ENCODE results near the gene PPARD. TPM values are rescaled to one million over a fixed set of nuclear protein-coding genes. Genes with fewer than 3 reads are reported as not detected.
A peak's percentile ranks its signal among the peaks of the same experiment; 100 is the strongest.

PPARD gene
- total and polyA plus RNA-seq, 2 of the 13 experiments (the other 11 are each of a cell fraction or from before 2014, with no cell fraction given), result 6.1 to 13.3 TPM

DNA sequence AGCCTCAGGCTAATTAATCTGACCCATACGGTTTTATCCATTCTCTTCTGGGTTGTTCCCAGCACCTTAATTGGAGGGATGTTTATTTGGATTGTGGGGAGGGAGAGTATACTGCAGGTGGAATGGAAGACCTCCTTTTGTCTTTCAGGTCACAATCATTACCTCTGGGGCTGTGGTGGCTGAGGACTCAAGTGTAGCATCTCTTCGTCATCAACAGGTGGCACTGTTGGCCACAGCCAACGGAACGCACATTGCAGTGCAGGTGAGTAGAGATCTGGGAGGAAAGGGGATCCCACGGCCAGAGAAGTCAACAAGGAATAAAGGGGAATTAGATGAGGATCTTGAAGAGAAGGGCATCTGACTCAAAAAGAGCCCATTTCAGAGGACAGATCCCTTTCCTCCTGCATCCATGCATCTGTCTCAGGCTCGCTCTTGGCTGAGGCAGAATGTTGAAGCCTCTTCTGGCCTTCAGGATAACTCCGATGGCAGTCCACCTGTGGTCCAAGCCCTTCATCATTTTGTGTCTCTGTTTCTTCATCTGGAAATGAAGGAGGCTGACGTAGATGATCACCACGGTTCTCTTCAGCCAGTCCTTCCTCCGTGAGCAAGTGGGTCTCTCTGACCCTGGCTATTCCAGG is 47.9 kb upstream of the PPARD start (continued):
- peak; percentile 73 for TF ChIP-seq TEAD3 (CRISPR knock-in tag; optimal IDR thresholded peaks at IDR 0.05; ENCODE audit: borderline replicate concordance)
- TF ChIP-seq SAFB2 (CRISPR knock-in tag; IDR thresholded peaks at IDR 0.05; ENCODE audit: borderline replicate concordance, low read depth), result no peak
- TF ChIP-seq BCL3 (CRISPR knock-in tag; IDR thresholded peaks at IDR 0.05), result no peak
- no peak for TF ChIP-seq FIP1L1 (IDR thresholded peaks at IDR 0.05; ENCODE audit: borderline replicate concordance, insufficient read depth, low read depth, low read length)
- no peak for TF ChIP-seq E2F1 (CRISPR knock-in tag; IDR thresholded peaks at IDR 0.05)
- no peak for TF ChIP-seq ZNF253 (CRISPR knock-in tag; IDR thresholded peaks at IDR 0.05; ENCODE audit: borderline replicate concordance)
- no peak for TF ChIP-seq CSRNP1 (CRISPR knock-in tag; IDR thresholded peaks at IDR 0.05)
- TF ChIP-seq SMARCC2 (IDR thresholded peaks at IDR 0.05), result no peak
- TF ChIP-seq CCDC6 (CRISPR knock-in tag; IDR thresholded peaks at IDR 0.05), result 0 out of 2 replicates have a peak, but pooled peaks have one; percentile 40
- no peak for TF ChIP-seq RBM22 (optimal IDR thresholded peaks at IDR 0.05; ENCODE audit: low read length)
- TF ChIP-seq, protein P1, sequence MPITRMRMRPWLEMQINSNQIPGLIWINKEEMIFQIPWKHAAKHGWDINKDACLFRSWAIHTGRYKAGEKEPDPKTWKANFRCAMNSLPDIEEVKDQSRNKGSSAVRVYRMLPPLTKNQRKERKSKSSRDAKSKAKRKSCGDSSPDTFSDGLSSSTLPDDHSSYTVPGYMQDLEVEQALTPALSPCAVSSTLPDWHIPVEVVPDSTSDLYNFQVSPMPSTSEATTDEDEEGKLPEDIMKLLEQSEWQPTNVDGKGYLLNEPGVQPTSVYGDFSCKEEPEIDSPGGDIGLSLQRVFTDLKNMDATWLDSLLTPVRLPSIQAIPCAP (CRISPR knock-in tag; IDR thresholded peaks at IDR 0.05; ENCODE audit: low read depth), result no peak
- TF ChIP-seq ZNF773 (CRISPR knock-in tag; IDR thresholded peaks at IDR 0.05; ENCODE audit: borderline replicate concordance), result no peak
- no peak for TF ChIP-seq ARID4A (CRISPR knock-in tag; IDR thresholded peaks at IDR 0.05; ENCODE audit: borderline replicate concordance)
- no peak for TF ChIP-seq ZNF891 (CRISPR knock-in tag; IDR thresholded peaks at IDR 0.05)
- no peak for TF ChIP-seq KLF9 (CRISPR knock-in tag; IDR thresholded peaks at IDR 0.05; ENCODE audit: low read depth)
- no peak for TF ChIP-seq ZFP1 (CRISPR knock-in tag; IDR thresholded peaks at IDR 0.05)
- TF ChIP-seq ZNF674 (CRISPR knock-in tag; IDR thresholded peaks at IDR 0.05; ENCODE audit: low read depth), result 0 out of 2 replicates have a peak, but pooled peaks have one; percentile 17
- no peak for TF ChIP-seq CCAR2 (optimal IDR thresholded peaks at IDR 0.05; ENCODE audit: low read depth, low read length)
- TF ChIP-seq RXRB (CRISPR knock-in tag; IDR thresholded peaks at IDR 0.05; ENCODE audit: borderline replicate concordance), result no peak
- no peak for TF ChIP-seq ZNF709 (CRISPR knock-in tag; IDR thresholded peaks at IDR 0.05)
- peak; percentile 66; the same call in 1 of the 2 replicates for TF ChIP-seq KDM2A (CRISPR knock-in tag; IDR thresholded peaks at IDR 0.05; ENCODE audit: borderline replicate concordance, low read depth)

Data from HepG2 (cell line).